Measurements from ENCODE around the gene NADK.

- no peak for TF ChIP-seq CTCF (optimal IDR thresholded peaks at IDR 0.05 in 1 of 3, IDR thresholded peaks at IDR 0.05 in 1 of 3, conservative IDR thresholded peaks at IDR 0.05 in 1 of 3; ENCODE audit: extremely low read depth in 1 of 3, insufficient read depth in 2 of 3, low read length in 3 of 3)
- TF ChIP-seq EZH2 (IDR thresholded peaks at IDR 0.05; ENCODE audit: low read length) = no peak
Measured at GRCh38 chr1:1817221-1817620, 39.0 kb upstream of the NADK start.
